ENCODE results near the gene CYGB. TPM values are rescaled to one million over a fixed set of nuclear protein-coding genes. Genes with fewer than 3 reads are reported as not detected.

CYGB gene
- total RNA-seq, result not detected

DNA sequence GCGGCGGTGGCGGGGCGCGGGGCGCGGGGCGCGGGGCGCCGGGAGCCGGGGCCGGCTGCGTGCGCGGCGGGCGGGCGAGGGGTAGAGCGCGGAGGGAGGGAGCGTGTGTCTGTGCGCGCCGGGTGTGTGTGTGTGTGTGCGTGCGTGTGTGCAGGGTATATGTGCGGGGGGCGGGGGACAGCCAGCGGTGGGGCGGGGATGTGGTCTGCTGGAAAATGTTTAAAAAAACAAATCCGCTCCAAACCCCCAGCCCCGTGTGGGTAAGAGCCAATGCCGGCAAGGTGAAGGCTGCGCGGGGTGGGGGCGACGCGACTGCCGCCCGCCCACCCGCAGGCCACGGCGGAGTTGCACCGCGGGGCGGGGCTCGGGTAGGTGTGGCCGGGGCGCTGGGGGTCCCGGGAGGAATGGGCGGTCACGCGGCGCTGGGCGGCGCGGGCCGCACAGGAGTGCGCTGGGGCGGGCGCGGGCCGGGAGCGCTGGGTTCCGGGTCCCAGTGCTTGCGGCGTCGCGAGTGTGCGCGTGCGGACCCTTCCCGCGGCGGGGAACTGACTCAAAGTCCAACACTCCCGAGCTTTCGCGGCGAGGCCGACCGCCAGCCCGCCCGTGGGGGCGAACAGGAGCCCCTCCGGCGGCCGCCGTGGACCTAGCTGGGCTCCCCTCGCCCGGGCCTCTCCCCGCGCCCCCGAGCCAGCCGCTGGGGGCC, at the start of gene CYGB:
TSS of gene CYGB (minus strand) at position 132 of the 703 bp plus-strand sequence. CDS start 167 bp downstream, outside the sequence.
- POLR2A ChIA-PET, result interaction anchor here (1.4 kb wide), 1 partner anchor 10 kb away, joined by 3 read pairs; no protein-coding TSS in a partner anchor
- CTCF ChIA-PET, result interaction anchor here (0.7 to 1.0 kb wide), 2 partner anchors 9 to 15 kb away, joined by 3 read pairs; no protein-coding TSS in a partner anchor

DNA sequence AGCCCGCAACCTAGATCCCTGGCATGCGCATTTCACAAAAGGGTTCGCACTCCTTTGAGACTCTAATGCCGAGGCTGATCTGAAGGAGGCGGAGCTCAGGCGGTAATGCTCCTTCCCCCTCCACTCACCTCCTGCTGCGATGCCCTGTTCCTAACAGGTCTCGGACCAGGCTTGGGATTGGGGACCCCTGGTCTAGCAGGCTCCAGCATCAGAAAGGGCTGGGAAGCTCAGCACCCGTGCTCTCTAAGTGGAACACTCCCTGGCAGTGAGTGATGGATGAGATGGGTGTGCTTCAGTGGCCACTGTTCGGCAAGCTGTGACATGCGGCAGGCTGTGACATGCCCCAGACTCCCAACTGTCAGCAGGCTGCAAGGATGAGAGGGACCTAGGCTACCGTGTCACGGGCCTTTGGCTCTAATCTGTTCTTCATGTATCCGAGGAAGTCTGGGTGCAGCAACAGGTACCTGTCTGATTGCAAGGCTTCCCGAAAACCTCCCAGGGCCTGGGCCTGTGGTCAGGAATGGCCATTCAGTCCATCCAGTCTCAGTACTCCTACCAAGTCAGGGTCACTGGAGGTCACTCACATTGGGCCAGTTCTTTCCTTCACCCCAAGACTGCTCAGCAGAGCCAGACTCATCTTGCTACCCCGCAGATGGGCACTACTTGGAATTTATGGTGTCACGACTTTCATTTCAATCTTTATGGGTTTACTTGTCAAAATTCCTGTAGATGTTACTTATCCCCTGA, 49.4 kb upstream of the CYGB start:
- POLR2A ChIA-PET, result no interaction called here
- CTCF ChIA-PET, result interaction anchor here (0.6 to 1.7 kb wide), 7 partner anchors 15 to 81 kb away, joined by 3 to 11 read pairs (median 5); no protein-coding TSS in a partner anchor

DNA sequence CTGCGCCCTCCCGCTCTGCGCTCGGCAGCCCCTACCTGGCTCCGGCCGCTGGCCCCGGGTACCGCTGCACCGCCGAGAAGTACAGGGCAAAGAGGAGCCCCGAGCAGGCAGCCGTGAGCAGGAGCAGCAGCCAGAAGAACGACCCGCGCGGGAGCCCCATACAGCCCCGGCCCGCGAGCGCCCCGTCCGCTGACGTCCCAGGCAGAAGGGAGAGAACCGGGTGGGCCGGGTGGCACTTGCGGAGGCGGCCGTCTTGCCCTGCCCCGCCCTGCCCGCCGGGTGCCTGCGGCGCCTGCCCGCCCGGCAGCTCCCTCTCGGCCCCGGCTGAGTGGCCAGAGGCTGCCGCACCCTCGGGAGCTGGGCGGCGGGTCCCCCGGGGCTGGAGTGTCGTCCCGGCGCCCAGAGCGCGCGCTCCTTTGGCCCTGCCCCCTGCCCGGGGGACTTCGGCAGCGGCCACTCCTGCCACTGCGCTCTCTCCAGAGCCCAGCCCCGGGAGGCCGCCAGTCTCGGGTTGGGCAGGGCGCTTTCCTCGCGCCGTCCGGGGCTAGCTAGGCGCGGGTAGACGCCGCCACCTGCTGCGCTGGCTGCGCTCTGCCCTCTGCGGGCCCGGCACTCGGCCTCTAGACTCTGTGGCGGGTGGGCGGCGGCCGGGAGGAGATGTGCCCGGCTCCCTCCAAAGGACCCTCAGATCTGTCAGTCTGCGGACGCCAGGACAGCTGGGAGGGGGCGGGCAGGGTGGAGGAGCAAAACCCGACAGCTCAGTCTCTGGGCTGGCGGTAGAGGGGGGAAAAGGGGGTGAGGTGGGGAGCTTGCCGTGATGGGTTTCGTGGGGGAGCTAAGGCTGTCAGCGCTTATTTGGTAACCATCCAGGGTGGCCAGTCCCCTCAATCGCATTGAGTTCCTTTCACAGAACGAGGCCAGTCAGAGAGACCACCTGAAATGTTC, 48.4 kb upstream of the CYGB start, which contains the start of gene ST6GALNAC2:
TSS of gene ST6GALNAC2 (minus strand) at position 212 of the 945 bp plus-strand sequence. CDS start at position 160, 52 bp downstream.
- CTCF ChIA-PET, result interaction anchor here (0.6 to 1.7 kb wide), 8 partner anchors 16 to 80 kb away, joined by 3 to 11 read pairs (median 4); no protein-coding TSS in a partner anchor
- POLR2A ChIA-PET, result interaction anchor here (0.8 kb wide), 1 partner anchor 29 kb away, joined by 3 read pairs; no protein-coding TSS in a partner anchor

DNA sequence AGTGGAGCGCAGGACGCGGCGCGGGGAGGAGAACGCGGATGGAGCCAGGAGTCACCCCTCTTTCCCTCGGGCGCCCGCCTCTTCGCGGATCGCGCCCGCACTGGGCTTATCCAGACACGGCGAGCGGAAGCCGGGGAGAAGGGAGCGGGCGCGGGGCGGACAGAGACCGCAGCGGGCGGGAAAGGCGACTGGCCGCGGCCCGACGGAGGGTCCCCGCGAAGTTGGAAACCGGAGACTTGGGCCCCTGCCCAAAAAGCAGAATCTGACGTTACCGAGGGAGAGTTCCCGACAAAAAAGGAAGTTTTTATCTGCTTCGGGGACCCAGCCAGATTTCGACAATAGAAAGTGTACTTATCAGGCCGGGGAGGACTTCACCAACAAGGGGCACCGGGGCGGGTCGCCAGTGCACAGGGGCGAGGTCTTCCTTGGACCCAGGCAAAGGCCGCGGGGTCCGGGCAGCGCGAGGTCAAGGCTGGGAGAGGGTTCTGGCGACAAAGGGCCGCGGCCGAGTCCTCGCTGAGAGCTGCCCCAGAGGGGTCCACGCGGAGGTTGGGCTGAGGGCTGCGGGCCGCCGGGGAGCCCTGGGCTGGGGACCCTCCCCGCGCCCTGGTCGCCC, 47.6 kb upstream of the CYGB start:
- POLR2A ChIA-PET, result interaction anchor here (1.1 kb wide), 1 partner anchor 27 kb away, joined by 3 read pairs; no protein-coding TSS in a partner anchor
- CTCF ChIA-PET, result interaction anchor here (0.8 to 1.7 kb wide), 5 partner anchors 18 to 62 kb away, joined by 3 to 11 read pairs (median 7); no protein-coding TSS in a partner anchor

DNA sequence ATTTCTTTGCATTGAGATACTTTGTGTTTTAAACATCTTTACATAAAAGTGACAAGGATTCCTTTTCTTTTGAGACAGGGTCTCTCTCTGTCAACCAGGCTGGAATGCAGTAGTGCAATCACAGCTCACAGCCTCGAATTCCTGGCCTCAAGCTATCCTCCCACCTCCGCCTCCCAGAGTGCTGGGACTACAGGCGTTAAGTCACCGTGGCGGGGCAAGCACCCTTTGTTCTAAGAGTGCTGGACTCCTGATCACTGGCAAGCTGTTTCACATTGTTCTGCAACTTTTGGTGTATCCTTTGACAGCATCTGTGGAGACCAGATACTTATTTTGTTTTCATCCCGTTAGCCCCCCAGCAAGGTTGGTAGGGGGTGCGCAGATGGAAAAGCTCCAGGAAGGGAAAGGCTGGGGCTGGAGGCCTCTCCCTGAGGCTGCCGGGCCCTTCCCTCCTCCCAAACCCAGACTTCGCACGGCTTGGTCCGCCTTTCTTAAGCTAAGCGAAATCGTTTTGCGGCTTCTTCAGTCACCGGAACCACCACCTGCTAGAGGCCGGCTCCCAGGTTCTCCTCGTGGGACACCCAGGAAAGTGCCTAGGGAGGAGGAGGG, 47.0 kb upstream of the CYGB start:
- POLR2A ChIA-PET, result interaction anchor here (1.1 kb wide), 1 partner anchor 26 kb away, joined by 3 read pairs; no protein-coding TSS in a partner anchor
- CTCF ChIA-PET, result interaction anchor here (0.6 to 1.2 kb wide), 3 partner anchors 40 to 1582 kb away, joined by 3 read pairs; no protein-coding TSS in a partner anchor

DNA sequence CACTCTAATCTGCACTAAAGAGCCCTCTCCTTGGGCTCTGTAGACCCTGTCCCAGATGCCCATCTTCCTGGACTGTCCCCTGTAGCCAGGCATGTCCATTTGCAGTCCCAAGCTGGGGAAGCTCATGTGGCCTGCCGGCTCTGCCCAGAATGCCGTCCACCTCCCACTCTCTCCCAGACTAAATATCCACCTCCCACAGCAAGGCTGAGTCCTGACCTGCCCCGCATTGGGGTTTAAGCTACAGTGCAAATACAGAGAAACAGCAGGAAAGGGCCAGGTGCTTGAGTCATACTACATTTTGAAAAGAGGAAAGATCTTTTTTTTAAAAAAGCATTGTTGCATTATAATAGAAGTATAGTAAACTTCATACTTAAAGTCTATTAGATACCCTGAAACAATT, 45.2 kb upstream of the CYGB start:
- ChIA-PET CTCF (interaction anchor here (0.7 to 1.0 kb wide), 2 partner anchors 39 to 99 kb away, joined by 3 to 4 read pairs; no protein-coding TSS in a partner anchor), POLR2A (no interaction called here)

DNA sequence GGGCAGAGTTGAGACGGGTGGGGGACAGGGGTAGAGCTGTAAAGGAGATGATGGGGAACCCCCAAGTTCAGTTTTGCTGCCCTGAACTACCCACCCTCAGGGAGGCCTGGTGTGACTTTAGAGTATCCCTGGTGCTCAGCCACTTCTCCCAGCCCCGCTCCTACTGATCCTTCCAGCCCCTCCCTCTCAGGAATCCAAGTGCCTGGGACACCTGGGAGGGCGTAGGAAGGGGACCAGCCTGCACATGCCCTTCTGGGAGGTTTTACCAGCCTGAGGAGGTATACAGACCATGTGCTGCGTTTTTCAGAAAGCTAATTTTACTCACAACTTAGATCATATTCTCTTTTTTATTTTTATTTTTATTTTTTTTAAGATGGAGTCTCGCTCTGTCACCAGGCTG, 44.0 kb upstream of the CYGB start:
- POLR2A ChIA-PET, result no interaction called here
- CTCF ChIA-PET, result interaction anchor here (0.7 kb wide), 1 partner anchor 58 kb away, joined by 3 read pairs; no protein-coding TSS in a partner anchor

DNA sequence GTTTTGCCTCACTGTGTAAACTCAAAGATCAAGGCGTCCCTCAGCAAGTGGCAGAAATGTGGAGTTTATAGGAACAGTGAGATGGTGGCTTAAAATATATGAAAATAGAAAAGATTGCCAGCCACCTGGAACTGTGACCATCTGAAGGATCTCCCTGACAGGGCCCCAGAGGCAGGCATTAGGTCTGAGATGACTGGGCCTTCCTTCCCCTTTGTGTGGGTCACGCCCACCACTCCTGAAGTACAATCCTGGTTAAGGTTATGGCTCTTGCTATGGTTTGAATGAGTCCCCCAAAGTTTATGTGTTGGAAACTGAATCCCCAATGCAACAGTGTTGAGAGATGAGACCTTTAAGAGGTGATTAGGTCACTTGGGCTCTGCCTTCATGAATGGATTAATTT, 41.8 kb upstream of the CYGB start:
- ChIA-PET CTCF (no interaction called here), POLR2A (no interaction called here)

DNA sequence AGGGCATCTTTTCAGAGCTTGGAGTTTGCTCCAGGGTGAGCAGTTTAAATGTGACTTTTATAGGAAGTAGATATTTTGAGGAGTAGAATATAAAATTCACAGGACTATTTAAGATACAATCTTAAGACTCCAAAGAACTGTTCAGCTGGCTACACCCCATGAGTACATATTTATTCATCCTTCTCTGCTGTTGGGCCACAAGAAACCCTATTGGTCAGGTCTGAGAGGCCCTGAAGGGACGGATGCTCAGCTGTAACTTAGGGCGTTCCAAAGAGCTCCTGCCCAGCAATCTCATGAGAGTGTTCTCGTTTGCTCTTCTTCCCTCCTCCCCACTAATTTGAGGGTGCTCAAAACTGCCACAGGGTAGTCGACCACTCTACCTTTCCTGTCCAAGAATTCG, 40.9 kb upstream of the CYGB start:
- ChIA-PET CTCF (interaction anchor here (1.1 kb wide), 1 partner anchor 20 kb away, joined by 3 read pairs; no protein-coding TSS in a partner anchor), POLR2A (no interaction called here)

DNA sequence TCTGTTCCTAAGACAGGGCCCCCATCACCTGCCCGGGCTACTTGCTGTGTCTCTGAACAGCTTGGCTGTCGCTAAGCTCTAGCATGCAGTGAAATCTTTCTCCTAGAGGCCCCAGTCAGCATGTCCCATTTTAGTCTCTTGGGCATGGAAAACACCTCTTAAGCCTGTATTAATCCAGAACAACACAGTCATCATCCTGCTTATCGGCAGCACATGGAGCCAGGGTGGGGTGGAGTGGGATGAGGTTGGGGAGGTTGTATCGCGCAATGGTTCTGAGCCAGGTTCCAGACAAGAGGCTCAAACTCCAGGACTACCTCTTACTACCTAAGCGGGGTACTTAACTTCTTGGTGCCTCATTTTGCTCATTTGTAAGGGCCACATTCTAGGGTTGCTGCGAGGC, 40.4 kb upstream of the CYGB start:
- POLR2A ChIA-PET, result no interaction called here
- CTCF ChIA-PET, result interaction anchor here (1.1 kb wide), 1 partner anchor 20 kb away, joined by 3 read pairs; no protein-coding TSS in a partner anchor

DNA sequence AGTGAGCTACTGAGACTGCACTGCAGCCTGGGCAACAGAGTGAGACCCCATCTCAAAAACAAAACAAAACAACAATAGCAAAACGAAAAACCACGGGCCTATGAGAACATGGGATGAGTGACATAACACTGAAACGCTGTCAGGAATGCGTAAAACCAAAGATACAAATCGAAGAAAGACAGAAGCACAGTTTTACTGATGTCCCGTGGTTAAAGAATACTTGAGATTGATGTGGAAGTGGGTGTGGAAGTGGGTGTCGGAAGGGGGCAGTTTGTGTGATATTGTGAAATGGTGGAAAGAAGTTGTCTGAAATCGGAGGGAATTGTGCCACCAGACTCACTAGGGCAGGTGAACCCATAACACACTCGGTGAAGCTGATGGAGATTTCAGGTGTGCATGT, 38.7 kb upstream of the CYGB start:
- CTCF ChIA-PET, result interaction anchor here (0.7 to 1.5 kb wide), 2 partner anchors 45 to 62 kb away, joined by 3 read pairs; no protein-coding TSS in a partner anchor
- POLR2A ChIA-PET, result no interaction called here

DNA sequence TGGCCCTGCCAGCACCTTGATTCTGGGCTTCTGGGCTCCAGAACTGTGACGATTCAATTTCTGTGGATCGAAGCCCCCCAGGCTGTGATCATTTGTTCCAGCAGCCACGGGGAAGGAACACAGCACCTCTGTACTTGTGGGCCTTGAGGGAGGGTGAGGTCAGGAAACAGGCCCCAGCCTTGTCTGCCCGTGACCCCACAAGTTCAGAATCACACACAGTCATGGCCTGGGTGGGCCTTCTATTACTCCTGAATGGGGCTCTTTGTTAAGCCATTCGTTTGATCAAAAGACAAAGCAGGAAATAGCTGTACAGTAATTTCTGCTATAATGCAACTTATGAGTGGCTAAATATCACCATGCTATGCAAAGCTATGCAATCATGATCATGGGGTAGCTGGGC, 38.1 kb upstream of the CYGB start:
- POLR2A ChIA-PET, result no interaction called here
- CTCF ChIA-PET, result interaction anchor here (1.5 kb wide), 1 partner anchor 62 kb away, joined by 3 read pairs; no protein-coding TSS in a partner anchor

DNA sequence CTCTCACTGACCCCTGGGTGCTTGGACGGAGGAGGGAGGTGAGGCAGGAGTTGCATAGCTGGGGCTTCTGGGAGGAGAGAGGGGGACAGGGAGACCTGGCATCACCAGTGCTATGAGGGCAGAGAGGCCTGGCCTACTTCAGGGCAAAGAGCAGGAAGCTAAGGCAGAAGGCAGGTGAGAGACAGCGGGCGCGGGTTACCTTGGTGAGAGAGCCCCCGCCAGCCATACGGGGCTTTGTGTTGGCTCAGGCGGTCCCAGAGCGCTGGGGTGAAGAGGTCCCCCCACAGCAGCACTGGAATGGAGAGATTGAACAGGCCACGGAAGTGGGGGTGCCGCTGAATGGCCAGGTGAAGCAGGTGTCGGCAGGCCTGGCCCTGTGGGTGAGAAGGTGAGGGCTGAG, 36.7 kb upstream of the CYGB start:
- ChIA-PET POLR2A (no interaction called here), CTCF (no interaction called here)

DNA sequence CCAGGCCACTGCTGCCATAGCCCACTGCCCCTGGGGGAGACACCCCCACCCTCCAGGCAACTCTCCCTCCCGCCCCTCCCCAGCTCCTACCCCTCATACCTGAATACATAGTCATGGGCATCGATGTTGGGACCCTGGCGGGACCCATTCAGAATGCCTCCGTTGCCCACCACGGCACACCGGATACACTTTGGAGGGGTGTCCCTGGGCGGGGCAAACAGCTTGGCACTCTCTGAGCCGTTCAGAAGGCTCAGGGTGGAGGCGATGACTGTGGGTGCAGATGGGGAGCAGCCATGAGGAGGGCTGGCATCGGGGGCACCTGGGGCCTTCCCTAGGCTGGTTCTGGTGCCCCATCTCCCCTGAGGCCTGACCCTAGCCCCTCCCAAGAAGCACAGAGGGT, 35.6 kb upstream of the CYGB start:
- ChIA-PET POLR2A (no interaction called here), CTCF (no interaction called here)

DNA sequence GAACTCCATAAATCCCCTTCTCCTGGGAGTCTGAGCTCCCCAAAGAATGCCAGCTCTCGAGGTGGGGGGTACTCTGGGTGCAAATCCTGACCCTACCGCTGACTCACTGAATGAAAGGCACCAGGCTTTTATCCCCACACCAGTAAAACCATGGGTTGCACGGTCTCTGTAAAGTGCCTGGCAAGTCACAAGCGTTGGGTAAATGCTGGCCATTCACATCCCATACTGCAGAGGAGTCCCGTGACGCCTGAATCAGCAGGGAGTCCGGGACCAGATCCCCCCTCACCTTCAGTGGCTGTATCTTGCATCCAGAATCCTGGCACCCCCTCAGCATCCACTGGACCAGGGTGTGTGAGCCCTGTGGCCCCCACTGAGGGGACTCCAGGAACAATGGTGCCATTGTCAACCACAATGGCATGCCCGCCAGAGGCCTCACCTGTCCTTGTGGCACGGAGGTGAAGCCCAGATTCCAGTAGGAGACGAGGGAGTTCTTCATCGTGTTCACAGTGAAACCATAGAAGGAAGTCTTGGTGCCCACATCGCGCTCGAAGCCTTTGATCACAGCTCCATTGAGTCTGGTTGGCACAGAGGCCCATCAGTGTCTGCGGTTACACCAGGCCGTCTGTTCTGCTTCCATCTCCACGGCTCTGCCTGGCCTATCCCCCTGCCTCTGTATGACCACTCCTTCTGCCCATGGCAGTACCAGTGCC, 34.8 kb upstream of the CYGB start:
- ChIA-PET CTCF (no interaction called here), POLR2A (no interaction called here)

DNA sequence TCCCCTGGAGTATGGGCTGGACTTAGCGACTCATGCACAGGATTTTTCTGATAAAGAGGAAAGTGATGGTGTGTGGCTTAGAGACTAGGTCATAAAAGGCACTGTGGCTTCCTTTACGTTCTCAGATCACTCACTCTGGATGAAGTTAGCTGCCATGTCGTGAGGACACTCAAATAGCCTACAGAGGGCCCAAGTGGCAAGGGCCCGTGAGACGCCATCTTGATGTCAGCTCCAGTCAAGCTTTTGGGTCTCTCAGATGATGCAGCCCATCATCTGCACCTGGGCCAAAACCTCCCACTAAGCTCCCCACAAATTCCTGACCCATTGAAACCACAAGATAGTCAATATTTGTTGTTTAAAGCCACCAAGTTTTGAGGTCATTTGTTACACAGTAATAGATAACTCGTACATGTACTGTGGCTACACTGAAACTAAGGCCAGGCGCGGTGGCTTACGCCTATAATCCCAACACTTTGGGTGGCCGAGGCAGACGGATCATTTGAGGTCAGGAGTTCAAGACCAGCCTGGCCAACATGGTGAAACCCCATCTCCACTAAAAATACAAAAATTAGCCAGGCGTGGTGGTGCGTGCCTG, 33.5 kb upstream of the CYGB start:
- CTCF ChIA-PET, result no interaction called here
- POLR2A ChIA-PET, result interaction anchor here (0.5 kb wide), 1 partner anchor 162 kb away, joined by 3 read pairs; no protein-coding TSS in a partner anchor

DNA sequence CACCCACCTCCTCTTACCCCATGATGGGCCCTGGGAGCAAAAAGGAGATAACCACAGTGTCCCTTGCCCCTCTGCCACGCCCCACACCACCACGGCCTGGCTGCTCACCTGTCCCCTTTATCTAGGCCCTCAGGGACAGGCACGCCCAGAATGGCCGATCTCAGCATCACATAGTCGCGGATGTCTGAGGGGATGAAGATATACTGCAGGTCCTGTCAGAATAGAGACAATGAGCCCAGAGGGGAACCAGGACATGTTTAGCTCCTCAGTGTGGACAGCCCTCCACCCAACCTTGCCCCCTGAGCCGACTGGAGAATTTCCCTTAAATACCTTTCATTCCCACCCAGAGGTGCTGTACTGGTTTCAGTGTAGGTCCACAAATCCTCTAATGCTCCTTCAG, 32.9 kb upstream of the CYGB start:
- POLR2A ChIA-PET, result interaction anchor here (0.5 kb wide), 2 partner anchors 93 to 162 kb away, joined by 3 to 7 read pairs; no protein-coding TSS in a partner anchor

More for the DNA sequence above, 32.9 kb upstream of the CYGB start:
- CTCF ChIA-PET, result no interaction called here
